ENCODE measurements around the gene ZNF101. TPM values are rescaled to one million over a fixed set of nuclear protein-coding genes. Genes with fewer than 3 reads are reported as not detected.

Gene ZNF101
- total and polyA plus RNA-seq, 9 of the 15 experiments (the other 6 are each of a cell fraction or from before 2014, with no cell fraction given) = 9.6 to 20.3 (median 12.4) TPM

DNA sequence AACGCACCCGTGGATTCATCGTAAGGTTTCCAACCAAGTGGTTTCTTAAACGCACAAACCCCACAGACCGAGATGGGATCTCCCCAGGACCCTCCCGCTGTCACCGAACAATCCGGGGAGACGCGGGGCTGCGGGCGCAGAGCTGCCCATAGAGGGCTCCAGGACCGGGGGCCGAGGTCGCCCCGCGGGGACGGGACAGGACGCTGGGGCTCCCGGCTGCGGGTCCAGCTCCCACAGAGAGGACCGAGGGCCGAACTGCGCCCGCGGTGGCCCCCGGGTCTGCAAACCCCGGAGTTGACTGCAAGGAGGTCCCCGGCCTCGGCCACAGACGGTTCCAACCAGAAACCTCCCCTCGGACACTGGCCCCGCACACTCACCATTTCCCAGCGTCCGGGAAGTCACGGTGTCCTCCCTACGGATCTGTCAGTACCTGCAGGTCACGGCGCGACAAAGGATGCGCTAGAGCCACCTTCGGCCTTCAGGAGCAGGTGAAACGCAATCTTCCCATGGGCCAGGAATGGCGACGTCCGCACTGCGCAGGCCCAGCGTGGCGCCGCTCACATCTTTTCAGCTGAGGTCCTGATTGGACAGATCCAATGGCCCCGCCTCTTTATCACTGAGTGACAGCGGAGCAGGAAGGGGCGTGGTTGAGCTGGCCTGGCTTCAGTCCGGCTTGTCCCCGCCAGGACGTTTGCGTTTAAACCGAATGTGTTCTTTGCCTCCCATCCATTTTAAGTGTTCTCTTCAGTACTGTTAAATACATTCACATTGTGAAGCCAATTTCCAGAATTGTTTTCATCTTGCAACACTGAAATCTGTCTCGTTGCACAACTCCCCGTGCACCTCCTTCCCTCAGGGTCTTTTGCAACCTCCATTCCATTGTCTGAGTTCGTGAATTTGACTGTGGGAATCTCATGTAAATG lies 64.2 kb downstream of the ZNF101 start, which contains the start of gene ZNF14 (continued):
- TF ChIP-seq, protein P1, sequence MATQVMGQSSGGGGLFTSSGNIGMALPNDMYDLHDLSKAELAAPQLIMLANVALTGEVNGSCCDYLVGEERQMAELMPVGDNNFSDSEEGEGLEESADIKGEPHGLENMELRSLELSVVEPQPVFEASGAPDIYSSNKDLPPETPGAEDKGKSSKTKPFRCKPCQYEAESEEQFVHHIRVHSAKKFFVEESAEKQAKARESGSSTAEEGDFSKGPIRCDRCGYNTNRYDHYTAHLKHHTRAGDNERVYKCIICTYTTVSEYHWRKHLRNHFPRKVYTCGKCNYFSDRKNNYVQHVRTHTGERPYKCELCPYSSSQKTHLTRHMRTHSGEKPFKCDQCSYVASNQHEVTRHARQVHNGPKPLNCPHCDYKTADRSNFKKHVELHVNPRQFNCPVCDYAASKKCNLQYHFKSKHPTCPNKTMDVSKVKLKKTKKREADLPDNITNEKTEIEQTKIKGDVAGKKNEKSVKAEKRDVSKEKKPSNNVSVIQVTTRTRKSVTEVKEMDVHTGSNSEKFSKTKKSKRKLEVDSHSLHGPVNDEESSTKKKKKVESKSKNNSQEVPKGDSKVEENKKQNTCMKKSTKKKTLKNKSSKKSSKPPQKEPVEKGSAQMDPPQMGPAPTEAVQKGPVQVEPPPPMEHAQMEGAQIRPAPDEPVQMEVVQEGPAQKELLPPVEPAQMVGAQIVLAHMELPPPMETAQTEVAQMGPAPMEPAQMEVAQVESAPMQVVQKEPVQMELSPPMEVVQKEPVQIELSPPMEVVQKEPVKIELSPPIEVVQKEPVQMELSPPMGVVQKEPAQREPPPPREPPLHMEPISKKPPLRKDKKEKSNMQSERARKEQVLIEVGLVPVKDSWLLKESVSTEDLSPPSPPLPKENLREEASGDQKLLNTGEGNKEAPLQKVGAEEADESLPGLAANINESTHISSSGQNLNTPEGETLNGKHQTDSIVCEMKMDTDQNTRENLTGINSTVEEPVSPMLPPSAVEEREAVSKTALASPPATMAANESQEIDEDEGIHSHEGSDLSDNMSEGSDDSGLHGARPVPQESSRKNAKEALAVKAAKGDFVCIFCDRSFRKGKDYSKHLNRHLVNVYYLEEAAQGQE (IDR thresholded peaks at IDR 0.05; ENCODE audit: borderline replicate concordance) = no peak
- TF ChIP-seq, protein P1 (CRISPR knock-in tag; IDR thresholded peaks at IDR 0.05; ENCODE audit: low read depth) = 0 out of 2 replicates have a peak, but pooled peaks have one; percentile 54
- TF ChIP-seq CREB1 (IDR thresholded peaks at IDR 0.05) (no peak), CREB1 (CRISPR knock-in tag; IDR thresholded peaks at IDR 0.05) (peak; percentile 33; the same call in 1 of the 2 replicates), TCF7 (IDR thresholded peaks at IDR 0.05; ENCODE audit: borderline replicate concordance) (no peak), SMARCA5 (IDR thresholded peaks at IDR 0.05) (no peak), STAT5B (CRISPR knock-in tag; IDR thresholded peaks at IDR 0.05) (no peak), KDM5B (IDR thresholded peaks at IDR 0.05; ENCODE audit: insufficient replicate concordance, low read depth, low read length) (peak; percentile 94), ZSCAN32 (CRISPR knock-in tag; IDR thresholded peaks at IDR 0.05) (no peak), CHD1 (IDR thresholded peaks at IDR 0.05; ENCODE audit: low read length) (no peak), HNRNPH1 (optimal IDR thresholded peaks at IDR 0.05; ENCODE audit: low read depth, low read length) (no peak), PTRF (tag; IDR thresholded peaks at IDR 0.05) (no peak)
- TF ChIP-seq, protein P2, sequence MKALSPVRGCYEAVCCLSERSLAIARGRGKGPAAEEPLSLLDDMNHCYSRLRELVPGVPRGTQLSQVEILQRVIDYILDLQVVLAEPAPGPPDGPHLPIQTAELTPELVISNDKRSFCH (CRISPR knock-in tag; IDR thresholded peaks at IDR 0.05) = no peak
- TF ChIP-seq, protein P2 (tag; IDR thresholded peaks at IDR 0.05) = no peak
- TF ChIP-seq, protein P3, sequence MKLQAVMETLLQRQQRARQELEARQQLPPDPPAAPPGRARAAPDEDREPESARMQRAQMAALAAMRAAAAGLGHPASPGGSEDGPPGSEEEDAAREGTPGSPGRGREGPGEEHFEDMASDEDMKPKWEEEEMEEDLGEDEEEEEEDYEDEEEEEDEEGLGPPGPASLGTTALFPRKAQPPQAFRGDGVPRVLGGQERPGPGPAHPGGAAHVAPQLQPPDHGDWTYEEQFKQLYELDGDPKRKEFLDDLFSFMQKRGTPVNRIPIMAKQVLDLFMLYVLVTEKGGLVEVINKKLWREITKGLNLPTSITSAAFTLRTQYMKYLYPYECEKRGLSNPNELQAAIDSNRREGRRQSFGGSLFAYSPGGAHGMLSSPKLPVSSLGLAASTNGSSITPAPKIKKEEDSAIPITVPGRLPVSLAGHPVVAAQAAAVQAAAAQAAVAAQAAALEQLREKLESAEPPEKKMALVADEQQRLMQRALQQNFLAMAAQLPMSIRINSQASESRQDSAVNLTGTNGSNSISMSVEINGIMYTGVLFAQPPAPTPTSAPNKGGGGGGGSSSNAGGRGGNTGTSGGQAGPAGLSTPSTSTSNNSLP (IDR thresholded peaks at IDR 0.05; ENCODE audit: borderline replicate concordance, low read depth, low read length) = no peak
